ENCODE results near the gene SOHLH1. TPM values are rescaled to one million over a fixed set of nuclear protein-coding genes. Genes with fewer than 3 reads are reported as not detected.

The SOHLH1 gene
- total RNA-seq, 4 donors from 2014 or later: not detected

- DNase-seq (ENCODE audit: low spot score in 2 of 2): no peak
- peaks cover 0 to 27% of the 10 kb centered on the region in 2 donors for H3K27me3 ChIP-seq
- WGBS, 2 donors: 74 to 76% methylated on average over 12 to 15 of the region's 21 CpGs
- H3K27ac ChIP-seq: no peak overlapping the region
- H3K36me3 ChIP-seq: no peaks in the 10 kb centered on the region
- H3K9me3 ChIP-seq: no peaks in the 10 kb centered on the region
- H3K4me3 ChIP-seq: no peak overlapping the region
- TF ChIP-seq CTCF (IDR thresholded peaks at IDR 0.05): no peak
- TF ChIP-seq POLR2A (IDR thresholded peaks at IDR 0.05): no peak
- TF ChIP-seq EP300 (IDR thresholded peaks at IDR 0.05): no peak
- H3K4me1 ChIP-seq: no peaks in the 10 kb centered on the region
These were observed 45.9 kb upstream of the SOHLH1 start for GRCh38 chr9:135745189-135745588.

GRCh38 chr9:135744333-135745070 is 45.2 kb upstream of the SOHLH1 start:
- WGBS, 2 donors: 80 to 82% methylated on average over 11 to 26 of the region's 33 CpGs
- Histone ChIP-seq H3K4me1 (no peaks in the 10 kb centered on the region), H3K36me3 (no peaks in the 10 kb centered on the region), H3K27ac (no peak overlapping the region), H3K4me3 (no peak overlapping the region), H3K9me3 (no peaks in the 10 kb centered on the region), H3K27me3 (peaks cover 0 to 33% of the 10 kb centered on the region in 2 donors)
- no peak for DNase-seq (ENCODE audit: low spot score in 2 of 2)
- TF ChIP-seq CTCF (IDR thresholded peaks at IDR 0.05): no peak
- TF ChIP-seq POLR2A (IDR thresholded peaks at IDR 0.05): no peak
- no peak for TF ChIP-seq EP300 (IDR thresholded peaks at IDR 0.05)

- Histone ChIP-seq H3K27ac (no peak overlapping the region), H3K9me3 (no peaks in the 10 kb centered on the region), H3K4me1 (no peaks in the 10 kb centered on the region), H3K36me3 (no peaks in the 10 kb centered on the region), H3K4me3 (no peak overlapping the region), H3K27me3 (peaks cover 0 to 33% of the 10 kb centered on the region in 2 donors)
- no peak for DNase-seq (ENCODE audit: low spot score in 2 of 2)
- WGBS, 2 donors: 80 to 85% methylated on average over 13 to 19 of the region's 25 CpGs
- TF ChIP-seq CTCF (IDR thresholded peaks at IDR 0.05) (no peak), EP300 (IDR thresholded peaks at IDR 0.05) (no peak), POLR2A (IDR thresholded peaks at IDR 0.05) (no peak)
These were observed 44.5 kb upstream of the SOHLH1 start for GRCh38 chr9:135743546-135744332.

- WGBS, 2 donors: 61 to 100% methylated on average over 2 to 13 of the region's 14 CpGs
These were observed 43.7 kb upstream of the SOHLH1 start for GRCh38 chr9:135743021-135743420.

More at GRCh38 chr9:135743021-135743420, 43.7 kb upstream of the SOHLH1 start:
- DNase-seq (ENCODE audit: low spot score in 2 of 2): no peak
- TF ChIP-seq EP300 (IDR thresholded peaks at IDR 0.05): no peak
- TF ChIP-seq CTCF (IDR thresholded peaks at IDR 0.05): no peak
- TF ChIP-seq POLR2A (IDR thresholded peaks at IDR 0.05): no peak
- H3K4me3 ChIP-seq: no peak overlapping the region
- H3K27ac ChIP-seq: no peak overlapping the region
- no peaks in the 10 kb centered on the region for H3K9me3 ChIP-seq
- H3K27me3 ChIP-seq: peaks cover 0 to 32% of the 10 kb centered on the region in 2 donors
- H3K36me3 ChIP-seq: no peaks in the 10 kb centered on the region
- H3K4me1 ChIP-seq: no peaks in the 10 kb centered on the region

Data from tibial nerve (tissue), 4 donors.